ENCODE data around the gene B9D1.
A peak's percentile ranks its signal among the peaks of the same experiment; 100 is the strongest.

The B9D1 gene

DNA sequence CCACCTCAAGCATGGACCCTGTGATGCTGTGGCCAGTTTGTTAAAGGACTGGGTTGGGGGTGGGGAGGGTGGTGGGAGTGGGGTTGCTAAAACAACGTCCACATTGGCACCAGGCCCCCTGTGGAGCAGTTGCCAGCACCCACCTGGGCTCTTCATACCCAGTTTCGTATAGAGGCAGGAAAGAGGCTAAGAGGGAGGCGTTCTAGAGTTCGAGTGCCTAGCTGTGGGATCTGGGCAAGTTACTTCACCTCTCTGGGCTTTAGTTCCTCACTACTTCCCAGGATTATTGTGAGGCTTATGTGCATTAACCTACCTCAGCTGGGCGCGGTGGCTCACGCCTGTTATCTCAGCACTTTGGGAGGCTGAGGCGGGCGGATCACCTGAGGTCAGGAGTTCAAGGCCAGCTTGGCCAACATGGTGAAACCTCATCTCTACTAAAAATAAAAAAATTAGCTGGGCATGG lies 23.0 kb upstream of the B9D1 start:
- DNase-seq (no peak), ATAC-seq (replicated peaks) (no peak)
- no peaks in the 10 kb centered on the region for H3K27me3 Mint-ChIP-seq
- no peaks in the 10 kb centered on the region for H3K9me3 Mint-ChIP-seq
- H3K27ac Mint-ChIP-seq: no peak overlapping the region
- no peak overlapping the region for H3K4me3 Mint-ChIP-seq
- H3K4me1 Mint-ChIP-seq (ENCODE audit: low read depth in 2 of 2): peaks cover 12 to 18% of the 10 kb centered on the region in 2 donors
- peaks cover 13% of the 10 kb centered on the region for H3K36me3 Mint-ChIP-seq (ENCODE audit: insufficient read depth)

DNA sequence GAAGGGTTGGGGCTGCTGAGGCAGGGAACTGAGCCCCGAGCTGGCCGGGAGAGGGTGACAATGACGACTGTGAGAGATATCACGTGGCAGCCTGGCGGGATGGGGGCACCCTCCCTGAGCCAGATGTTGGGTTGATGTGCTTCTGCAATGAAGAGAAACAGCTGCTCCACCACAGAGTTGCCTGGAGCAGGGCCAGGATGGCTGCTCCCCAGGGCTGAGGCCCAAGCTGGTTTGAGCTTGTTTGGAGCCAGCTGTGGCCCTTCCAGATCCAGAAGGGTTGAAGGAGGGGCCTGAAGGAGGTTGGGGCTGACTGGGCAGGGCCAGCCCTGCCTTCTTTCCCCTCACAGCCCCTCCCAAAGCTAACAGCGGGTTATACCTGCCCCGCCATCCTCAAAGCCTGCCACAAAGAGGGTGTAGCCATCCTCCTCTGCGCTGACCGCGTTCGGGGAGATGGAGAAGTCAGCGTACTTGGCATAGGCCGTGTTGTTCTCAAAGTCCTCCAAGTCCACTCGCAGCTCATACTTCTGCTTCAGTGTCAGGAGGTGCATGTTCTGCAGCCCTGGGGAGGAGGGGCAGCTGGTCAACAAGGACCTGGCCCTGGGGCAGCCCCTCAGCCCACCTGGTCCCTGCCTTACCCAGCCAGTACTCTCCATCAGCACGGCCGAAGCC lies 22.3 kb upstream of the B9D1 start:
- DNase-seq: no peak
- Mint-ChIP-seq H3K9me3 (no peaks in the 10 kb centered on the region), H3K27me3 (no peaks in the 10 kb centered on the region), H3K36me3 (ENCODE audit: insufficient read depth) (peaks cover 13% of the 10 kb centered on the region), H3K27ac (peak overlapping the region; percentile 29 to 78), H3K4me3 (no peak overlapping the region), H3K4me1 (ENCODE audit: low read depth in 2 of 2) (peaks cover 12 to 18% of the 10 kb centered on the region in 2 donors)
- no peak for ATAC-seq (replicated peaks)

DNA sequence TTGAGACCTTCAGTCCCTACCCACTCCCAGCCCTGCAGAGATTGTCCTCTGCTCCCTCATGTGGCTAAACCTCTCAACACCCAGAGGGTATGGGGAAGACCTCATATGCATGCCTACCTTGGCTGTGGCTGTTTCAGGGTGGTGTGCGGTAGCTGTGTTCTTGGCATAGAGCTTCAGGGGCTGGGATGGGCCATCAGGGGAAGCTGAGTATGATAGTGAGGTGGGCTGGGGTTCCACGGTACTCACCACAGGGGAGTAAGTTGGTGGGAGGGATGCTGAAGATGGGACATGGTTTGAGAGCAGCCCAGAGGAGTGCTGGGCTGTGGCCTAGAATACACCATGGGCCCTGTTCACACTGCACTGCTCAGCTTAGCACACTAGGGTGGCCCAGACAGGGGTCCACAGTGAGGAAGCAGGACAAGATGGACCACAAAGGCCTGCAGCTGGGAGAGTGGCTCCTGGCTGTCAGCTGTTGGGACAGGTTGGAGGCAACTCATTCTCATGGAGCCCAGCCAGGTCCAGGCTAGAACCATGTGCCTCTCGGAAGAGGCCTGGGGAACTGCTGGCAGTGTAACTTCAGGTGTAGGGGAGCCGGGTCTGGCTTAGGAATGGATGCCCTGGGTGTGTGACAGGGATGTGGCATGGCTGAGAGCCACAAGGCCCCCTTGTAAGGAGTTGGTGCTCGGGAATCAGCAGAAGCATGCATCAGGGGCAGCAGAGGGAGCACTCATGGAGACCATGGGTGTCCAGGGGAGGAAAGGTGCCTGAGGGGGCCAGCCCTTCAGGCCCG lies 21.4 kb upstream of the B9D1 start:
- DNase-seq: no peak
- peaks cover 12 to 20% of the 10 kb centered on the region in 2 donors for H3K4me1 Mint-ChIP-seq (ENCODE audit: low read depth in 2 of 2)
- ATAC-seq (replicated peaks): no peak
- peak overlapping the region; percentile 35 to 78 for H3K27ac Mint-ChIP-seq
- H3K36me3 Mint-ChIP-seq (ENCODE audit: insufficient read depth): peaks cover 13% of the 10 kb centered on the region
- no peaks in the 10 kb centered on the region for H3K27me3 Mint-ChIP-seq
- H3K4me3 Mint-ChIP-seq: no peak overlapping the region
- no peaks in the 10 kb centered on the region for H3K9me3 Mint-ChIP-seq

DNA sequence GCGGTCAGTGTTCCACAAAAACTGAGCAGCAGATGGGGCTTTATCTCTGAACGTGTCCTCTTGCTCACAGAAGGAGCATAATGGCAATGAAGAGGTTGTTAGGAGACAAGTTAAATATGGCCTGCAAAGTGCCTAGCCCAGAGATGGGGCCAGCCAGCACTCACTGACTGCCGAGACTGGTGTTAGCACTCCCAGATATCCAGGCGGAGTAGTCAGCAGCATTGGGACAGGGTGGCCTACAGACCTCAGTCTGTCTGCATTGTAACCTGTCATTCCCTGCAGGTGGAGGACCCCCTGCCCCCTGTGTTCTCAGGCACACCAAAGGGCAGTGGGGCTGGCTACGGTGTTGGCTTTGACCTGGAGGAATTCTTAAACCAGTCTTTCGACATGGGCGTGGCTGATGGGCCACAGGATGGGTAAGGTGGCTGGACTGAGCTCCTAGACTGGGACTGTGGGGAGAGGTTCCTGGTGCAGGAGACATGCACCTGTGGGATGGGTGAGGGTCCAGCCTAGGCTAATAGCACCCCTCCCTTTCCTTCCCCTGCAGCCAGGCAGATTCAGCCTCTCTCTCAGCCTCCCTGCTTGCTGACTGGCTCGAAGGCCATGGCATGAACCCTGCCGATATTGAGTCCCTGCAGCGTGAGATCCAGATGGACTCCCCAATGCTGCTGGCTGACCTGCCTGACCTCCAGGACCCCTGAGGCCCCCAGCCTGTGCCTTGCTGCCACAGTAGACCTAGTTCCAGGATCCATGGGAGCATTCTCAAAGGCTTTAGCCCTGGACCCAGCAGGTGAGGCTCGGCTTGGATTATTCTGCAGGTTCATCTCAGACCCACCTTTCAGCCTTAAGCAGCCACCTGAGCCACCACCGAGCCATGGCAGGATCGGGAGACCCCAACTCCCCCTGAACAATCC lies 20.3 kb upstream of the B9D1 start:
- DNase-seq: no peak
- H3K36me3 Mint-ChIP-seq (ENCODE audit: insufficient read depth): peaks cover 17% of the 10 kb centered on the region

DNA sequence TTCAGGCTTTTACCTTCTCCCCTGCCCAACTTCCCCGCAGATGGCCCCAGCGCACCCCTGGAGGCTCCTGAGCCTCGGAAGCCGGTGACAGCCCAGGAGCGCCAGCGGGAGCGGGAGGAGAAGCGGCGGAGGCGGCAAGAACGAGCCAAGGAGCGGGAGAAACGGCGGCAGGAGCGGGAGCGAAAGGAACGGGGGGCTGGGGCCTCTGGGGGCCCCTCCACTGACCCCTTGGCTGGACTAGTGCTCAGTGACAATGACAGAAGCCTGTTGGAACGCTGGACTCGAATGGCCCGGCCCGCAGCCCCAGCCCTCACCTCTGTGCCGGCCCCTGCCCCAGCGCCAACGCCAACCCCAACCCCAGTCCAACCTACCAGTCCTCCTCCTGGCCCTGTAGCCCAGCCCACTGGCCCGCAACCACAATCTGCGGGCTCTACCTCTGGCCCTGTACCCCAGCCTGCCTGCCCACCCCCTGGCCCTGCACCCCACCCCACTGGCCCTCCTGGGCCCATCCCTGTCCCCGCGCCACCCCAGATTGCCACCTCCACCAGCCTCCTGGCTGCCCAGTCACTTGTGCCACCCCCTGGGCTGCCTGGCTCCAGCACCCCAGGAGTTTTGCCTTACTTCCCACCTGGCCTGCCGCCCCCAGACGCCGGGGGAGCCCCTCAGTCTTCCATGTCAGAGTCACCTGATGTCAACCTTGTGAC lies 19.4 kb upstream of the B9D1 start:
- H3K36me3 Mint-ChIP-seq (ENCODE audit: insufficient read depth): peaks cover 26% of the 10 kb centered on the region
- H3K27me3 Mint-ChIP-seq: no peaks in the 10 kb centered on the region
- ATAC-seq (replicated peaks) (no peak), DNase-seq (no peak)
- no peak overlapping the region for H3K27ac Mint-ChIP-seq
- H3K4me3 Mint-ChIP-seq: no peak overlapping the region
- peaks cover 15 to 24% of the 10 kb centered on the region in 2 donors for H3K4me1 Mint-ChIP-seq (ENCODE audit: low read depth in 2 of 2)
- H3K9me3 Mint-ChIP-seq: no peaks in the 10 kb centered on the region

More for the DNA sequence above, 20.3 kb upstream of the B9D1 start:
- H3K27ac Mint-ChIP-seq: peak overlapping the region in 1 of 2 donors; percentile 35
- H3K27me3 Mint-ChIP-seq: no peaks in the 10 kb centered on the region
- no peak for ATAC-seq (replicated peaks)
- H3K9me3 Mint-ChIP-seq: no peaks in the 10 kb centered on the region
- H3K4me1 Mint-ChIP-seq (ENCODE audit: low read depth in 2 of 2): peaks cover 12 to 21% of the 10 kb centered on the region in 2 donors
- no peak overlapping the region for H3K4me3 Mint-ChIP-seq

DNA sequence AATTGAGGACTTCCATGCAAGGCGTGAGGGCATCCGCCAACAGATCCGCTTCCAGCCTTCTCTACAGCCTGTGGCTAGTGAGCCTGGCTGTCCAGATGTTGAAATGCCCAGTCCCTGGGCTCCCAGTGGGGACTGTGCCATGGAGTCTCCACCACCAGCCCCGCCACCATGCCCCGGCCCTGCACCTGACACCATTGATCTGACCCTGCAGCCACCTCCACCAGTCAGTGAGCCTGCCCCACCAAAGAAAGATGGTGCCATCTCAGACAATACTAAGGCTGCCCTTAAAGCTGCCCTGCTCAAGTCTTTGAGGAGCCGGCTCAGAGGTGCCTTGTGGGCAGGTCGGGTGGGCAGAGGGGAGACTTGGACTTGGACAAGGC lies 18.8 kb upstream of the B9D1 start:
- no peaks in the 10 kb centered on the region for H3K27me3 Mint-ChIP-seq
- DNase-seq (no peak), ATAC-seq (replicated peaks) (no peak)
- H3K4me1 Mint-ChIP-seq (ENCODE audit: low read depth in 2 of 2): peaks cover 17 to 24% of the 10 kb centered on the region in 2 donors
- no peak overlapping the region for H3K27ac Mint-ChIP-seq
- no peak overlapping the region for H3K4me3 Mint-ChIP-seq
- no peaks in the 10 kb centered on the region for H3K9me3 Mint-ChIP-seq
- peaks cover 27% of the 10 kb centered on the region for H3K36me3 Mint-ChIP-seq (ENCODE audit: insufficient read depth)

DNA sequence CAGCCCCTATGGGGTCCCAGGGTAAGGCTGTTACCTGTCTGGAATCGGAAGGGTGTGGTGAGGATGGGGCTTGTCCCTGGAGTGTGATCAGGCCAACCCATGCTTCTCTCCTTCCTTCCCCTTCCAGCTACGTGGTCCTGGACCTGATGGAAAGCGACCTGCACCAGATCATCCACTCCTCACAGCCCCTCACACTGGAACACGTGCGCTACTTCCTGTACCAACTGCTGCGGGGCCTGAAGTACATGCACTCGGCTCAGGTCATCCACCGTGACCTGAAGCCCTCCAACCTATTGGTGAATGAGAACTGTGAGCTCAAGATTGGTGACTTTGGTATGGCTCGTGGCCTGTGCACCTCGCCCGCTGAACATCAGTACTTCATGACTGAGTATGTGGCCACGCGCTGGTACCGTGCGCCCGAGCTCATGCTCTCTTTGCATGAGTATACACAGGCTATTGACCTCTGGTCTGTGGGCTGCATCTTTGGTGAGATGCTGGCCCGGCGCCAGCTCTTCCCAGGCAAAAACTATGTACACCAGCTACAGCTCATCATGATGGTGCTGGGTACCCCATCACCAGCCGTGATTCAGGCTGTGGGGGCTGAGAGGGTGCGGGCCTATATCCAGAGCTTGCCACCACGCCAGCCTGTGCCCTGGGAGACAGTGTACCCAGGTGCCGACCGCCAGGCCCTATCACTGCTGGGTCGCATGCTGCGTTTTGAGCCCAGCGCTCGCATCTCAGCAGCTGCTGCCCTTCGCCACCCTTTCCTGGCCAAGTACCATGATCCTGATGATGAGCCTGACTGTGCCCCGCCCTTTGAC lies 18.2 kb upstream of the B9D1 start:
- no peak overlapping the region for H3K27ac Mint-ChIP-seq
- peaks cover 21 to 25% of the 10 kb centered on the region in 2 donors for H3K4me1 Mint-ChIP-seq (ENCODE audit: low read depth in 2 of 2)
- DNase-seq (no peak), ATAC-seq (replicated peaks) (no peak)
- H3K27me3 Mint-ChIP-seq: no peaks in the 10 kb centered on the region
- H3K9me3 Mint-ChIP-seq: no peaks in the 10 kb centered on the region
- H3K4me3 Mint-ChIP-seq: no peak overlapping the region
- peaks cover 27% of the 10 kb centered on the region for H3K36me3 Mint-ChIP-seq (ENCODE audit: insufficient read depth)

DNA sequence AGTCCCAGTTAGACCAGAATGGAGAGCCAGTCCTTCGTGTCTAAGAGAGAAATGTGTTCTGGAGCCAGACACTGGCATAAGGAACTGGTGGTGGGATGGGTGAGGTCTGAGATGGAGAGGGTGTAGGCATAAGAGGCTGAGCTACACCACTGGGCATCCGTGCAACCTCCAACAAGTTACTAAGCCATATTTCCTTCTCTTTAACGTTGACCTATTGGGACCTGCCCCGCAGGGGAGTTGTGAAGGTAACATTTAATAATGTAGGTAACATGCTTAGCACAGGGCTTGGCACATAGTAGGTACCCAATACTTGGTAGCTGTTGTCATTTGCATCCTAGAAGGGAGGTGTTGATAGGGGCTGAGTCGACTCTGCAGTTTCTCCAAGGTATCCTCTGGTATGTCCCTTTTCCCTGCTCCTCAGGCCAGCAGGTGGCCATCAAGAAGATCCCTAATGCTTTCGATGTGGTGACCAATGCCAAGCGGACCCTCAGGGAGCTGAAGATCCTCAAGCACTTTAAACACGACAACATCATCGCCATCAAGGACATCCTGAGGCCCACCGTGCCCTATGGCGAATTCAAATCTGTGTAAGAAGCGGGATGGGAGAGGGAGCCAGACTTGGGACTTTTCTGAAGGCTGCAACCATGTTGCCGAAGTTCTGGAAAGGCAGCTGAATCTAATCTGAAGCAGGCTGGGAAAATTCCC lies 17.0 kb upstream of the B9D1 start:
- H3K4me1 Mint-ChIP-seq (ENCODE audit: low read depth in 2 of 2): peaks cover 18 to 25% of the 10 kb centered on the region in 2 donors
- ATAC-seq (replicated peaks) (no peak), DNase-seq (no peak)
- H3K9me3 Mint-ChIP-seq: no peaks in the 10 kb centered on the region
- H3K27me3 Mint-ChIP-seq: no peaks in the 10 kb centered on the region
- H3K4me3 Mint-ChIP-seq: peak overlapping the region; percentile 93 to 99
- peak overlapping the region; percentile 69 to 98 for H3K27ac Mint-ChIP-seq
- H3K36me3 Mint-ChIP-seq (ENCODE audit: insufficient read depth): peaks cover 27% of the 10 kb centered on the region

DNA sequence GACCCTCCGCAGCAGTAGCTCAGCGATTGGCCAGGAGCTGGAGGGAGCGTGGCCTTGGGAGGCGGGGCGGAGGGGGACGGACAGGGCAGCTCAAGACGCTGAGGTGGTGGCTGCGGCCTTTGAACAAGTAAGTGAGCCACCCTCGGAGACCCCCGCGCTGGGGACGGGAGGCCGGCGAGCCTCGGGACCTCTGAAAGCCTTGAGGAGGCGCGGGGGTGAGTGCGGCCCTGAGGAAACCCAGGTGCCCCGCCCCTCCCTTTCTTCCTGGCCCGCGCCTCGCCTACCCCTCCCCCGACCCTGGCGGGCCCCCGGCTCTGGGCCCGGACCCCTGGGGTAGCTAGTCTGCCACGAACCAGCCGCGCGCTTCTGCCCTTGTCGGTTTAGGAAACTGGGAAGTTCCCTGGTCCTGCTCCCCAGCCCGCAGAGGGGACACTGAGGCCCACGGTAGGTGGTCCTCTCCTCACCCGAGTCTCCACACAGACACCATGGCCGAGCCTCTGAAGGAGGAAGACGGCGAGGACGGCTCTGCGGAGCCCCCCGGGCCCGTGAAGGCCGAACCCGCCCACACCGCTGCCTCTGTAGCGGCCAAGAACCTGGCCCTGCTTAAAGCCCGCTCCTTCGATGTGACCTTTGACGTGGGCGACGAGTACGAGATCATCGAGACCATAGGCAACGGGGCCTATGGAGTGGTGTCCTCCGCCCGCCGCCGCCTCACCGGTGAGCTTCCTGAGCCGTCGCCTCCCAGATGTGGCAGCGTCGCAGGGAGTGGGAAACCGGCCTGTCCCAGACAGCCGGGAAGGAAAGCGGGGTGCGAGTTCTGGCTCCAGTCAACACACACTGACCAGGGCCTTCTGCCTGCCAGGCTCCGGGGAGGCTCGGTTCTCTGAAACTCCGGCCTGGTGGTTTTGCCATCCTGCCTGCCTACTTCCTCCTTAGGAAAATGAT lies 16.2 kb upstream of the B9D1 start, which contains the start of gene MAPK7:
TSS of gene MAPK7 (plus strand) at position 83 of the 945 bp plus-strand sequence. CDS start at position 486, 403 bp downstream.
- ATAC-seq (replicated peaks): no peak
- peak within 1 kb of the TSS; percentile 78 to 98 for H3K27ac Mint-ChIP-seq

DNA sequence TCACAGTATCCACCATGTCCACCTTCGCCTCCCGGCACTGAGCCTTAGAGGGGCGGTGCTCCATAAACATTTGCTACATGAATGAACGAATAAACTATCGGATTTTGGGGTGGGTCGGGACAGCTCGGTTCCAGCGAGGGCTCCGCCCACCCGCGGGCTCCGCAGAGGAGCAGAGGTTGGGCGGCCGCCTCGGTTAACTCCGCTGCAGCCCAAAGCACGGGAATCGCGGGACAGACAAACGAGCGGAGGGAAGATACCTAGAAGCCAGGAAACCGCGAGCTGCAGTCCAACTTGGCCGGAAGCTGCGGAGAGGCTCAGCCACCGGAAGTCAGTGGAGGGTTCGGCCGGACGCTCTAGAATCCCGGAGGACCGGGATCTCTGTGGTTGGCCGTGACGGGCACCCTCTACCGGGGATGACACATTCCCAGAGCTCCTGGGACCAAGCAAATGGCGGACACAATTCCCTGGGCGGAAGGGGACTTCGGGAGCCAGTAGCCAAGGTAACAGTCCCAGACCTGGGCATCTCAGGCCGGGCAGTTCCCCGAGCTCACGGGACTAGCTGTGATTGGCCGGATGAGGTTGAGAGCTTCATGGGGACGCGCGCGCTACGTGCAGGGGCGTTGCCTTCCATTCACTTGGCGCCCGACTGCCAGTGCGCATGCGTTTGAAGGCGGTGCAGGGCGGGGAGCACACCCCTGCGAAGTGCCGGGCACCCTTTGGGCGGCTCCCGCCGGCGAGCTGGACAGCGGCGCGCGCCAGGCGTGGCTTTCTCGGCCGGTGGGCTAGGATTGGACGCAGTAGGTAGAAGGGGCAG lies 15.3 kb upstream of the B9D1 start:
- Mint-ChIP-seq H3K36me3 (ENCODE audit: insufficient read depth) (peaks cover 20% of the 10 kb centered on the region), H3K4me3 (peak overlapping the region; percentile 93 to 99), H3K27ac (peak overlapping the region; percentile 78 to 98), H3K9me3 (no peaks in the 10 kb centered on the region), H3K4me1 (ENCODE audit: low read depth in 2 of 2) (peaks cover 13 to 20% of the 10 kb centered on the region in 2 donors), H3K27me3 (no peaks in the 10 kb centered on the region)
- peak; percentile 89 to 92 (median 91) for DNase-seq
- peak; percentile 86 for ATAC-seq (replicated peaks)

More for the DNA sequence above, 16.2 kb upstream of the B9D1 start, which contains the start of gene MAPK7:
- H3K36me3 Mint-ChIP-seq (ENCODE audit: insufficient read depth): peaks cover 23% of the 10 kb centered on the region
- H3K27me3 Mint-ChIP-seq: no peaks in the 10 kb centered on the region
- DNase-seq: no peak
- peak within 1 kb of the TSS; percentile 93 to 99 for H3K4me3 Mint-ChIP-seq
- peaks cover 13 to 20% of the 10 kb centered on the region in 2 donors for H3K4me1 Mint-ChIP-seq (ENCODE audit: low read depth in 2 of 2)
- H3K9me3 Mint-ChIP-seq: no peaks in the 10 kb centered on the region

Data from effector memory CD8-positive, alpha-beta T cell (primary cell).